Subcutaneous adipose tissue (tissue), 4 donors: ENCODE results near the gene BLVRB. TPM values are rescaled to one million over a fixed set of nuclear protein-coding genes. Genes with fewer than 3 reads are reported as not detected.

Experiments used
- CTCF ChIP-seq: fragments of 450-650 bp; IDR thresholded peaks from one replicate; pipeline ENCODE4 v1.5.1; 2016; ENCODE audit warnings: low read depth, mild to moderate bottlenecking, control low read depth, antibody characterized with exemption, moderate library complexity
- total RNA-seq, 4 donors: library from RNA; depleted of rRNA; stranded (reverse); fragments of >200 nt; gene quantifications; one replicate each; pipeline ENCODE4 v1.1.0, GENCODE V29; 2016

BLVRB gene
- total RNA-seq, 4 donors from 2014 or later, result 213 to 378 (median 247) TPM

- TF ChIP-seq CTCF, result no peak
Measured at GRCh38 chr19:40508739-40509260, 43.3 kb upstream of the BLVRB start.

- TF ChIP-seq CTCF, result no peak
Measured at GRCh38 chr19:40507892-40508291, 42.3 kb upstream of the BLVRB start.

GRCh38 chr19:40506099-40506498 lies 40.6 kb upstream of the BLVRB start:
- no peak for TF ChIP-seq CTCF

- TF ChIP-seq CTCF, result no peak
Measured at GRCh38 chr19:40503320-40503695, 37.8 kb upstream of the BLVRB start.

GRCh38 chr19:40502647-40503319 lies 37.2 kb upstream of the BLVRB start:
- TF ChIP-seq CTCF, result no peak

- no peak for TF ChIP-seq CTCF
Measured at GRCh38 chr19:40502081-40502480, 36.5 kb upstream of the BLVRB start.

GRCh38 chr19:40501599-40501998 lies 36.1 kb upstream of the BLVRB start:
- TF ChIP-seq CTCF, result no peak
